Central memory CD4-positive, alpha-beta T cell (primary cell): ENCODE results near the gene CCT8.
A peak's percentile ranks its signal among the peaks of the same experiment; 100 is the strongest.

ENCODE experiments used
- DNase-seq: peaks from one replicate; pipeline ENCODE4 v3.0.0; 2022

The CCT8 gene

GRCh38 chr21:29076731-29077640 is 3.5 kb upstream of the CCT8 start:
- peak; percentile 78 for DNase-seq

- DNase-seq: no peak
These were observed 2.4 kb upstream of the CCT8 start for GRCh38 chr21:29075706-29076466.

GRCh38 chr21:29074783-29075182 is 1.3 kb upstream of the CCT8 start:
- no peak for DNase-seq

- no peak for DNase-seq
These were observed 544 bp upstream of the CCT8 start for GRCh38 chr21:29074007-29074376.

- no peak for DNase-seq
These were observed 601 bp downstream of the CCT8 start for GRCh38 chr21:29072873-29073221.

- DNase-seq: no peak
These were observed 8.5 kb downstream of the CCT8 start for GRCh38 chr21:29064850-29065481.

GRCh38 chr21:29056538-29057050 is 16.9 kb downstream of the CCT8 start:
- no peak for DNase-seq

GRCh38 chr21:29056005-29056404 is 17.4 kb downstream of the CCT8 start:
- DNase-seq: no peak

GRCh38 chr21:29055080-29055479 is 18.4 kb downstream of the CCT8 start:
- DNase-seq: no peak

- no peak for DNase-seq
These were observed 19.8 kb downstream of the CCT8 start for GRCh38 chr21:29053656-29054055.

- DNase-seq: no peak
These were observed 20.4 kb downstream of the CCT8 start for GRCh38 chr21:29053011-29053553.

GRCh38 chr21:29052224-29052623 is 21.2 kb downstream of the CCT8 start:
- DNase-seq: no peak

- no peak for DNase-seq
These were observed 38.8 kb downstream of the CCT8 start for GRCh38 chr21:29034678-29035077.

GRCh38 chr21:29033871-29034270 is 39.6 kb downstream of the CCT8 start:
- no peak for DNase-seq

- no peak for DNase-seq
These were observed 40.1 kb downstream of the CCT8 start for GRCh38 chr21:29033301-29033700.

GRCh38 chr21:29030909-29031308 is 42.5 kb downstream of the CCT8 start:
- DNase-seq: no peak

GRCh38 chr21:29029524-29029923 is 43.9 kb downstream of the CCT8 start:
- no peak for DNase-seq

GRCh38 chr21:29025328-29025713 is 48.1 kb downstream of the CCT8 start:
- DNase-seq: no peak

GRCh38 chr21:29024474-29025327 is 48.7 kb downstream of the CCT8 start, which contains the start of gene USP16:
Gene USP16, plus strand, starts transcription at chr21:29024668. Its CDS starts 3,246 bp downstream, at chr21:29027914.
- DNase-seq: peak; percentile 95

- no peak for DNase-seq
These were observed 51.3 kb downstream of the CCT8 start for GRCh38 chr21:29022166-29022565.

GRCh38 chr21:29018540-29018939 is 54.9 kb downstream of the CCT8 start:
- no peak for DNase-seq

- DNase-seq: no peak
These were observed 55.7 kb downstream of the CCT8 start for GRCh38 chr21:29017639-29018237.
